ENCODE results near the gene CGNL1.

CGNL1 gene

GRCh38 chr15:57379487-57379886 lies 3.2 kb downstream of the CGNL1 start:
- no peak for TF ChIP-seq CTCF (IDR thresholded peaks at IDR 0.05; ENCODE audit: insufficient read depth, low read length, missing control alignments)
- POLR2A ChIA-PET: no interaction called here
- no peak overlapping the region for H3K4me3 ChIP-seq (ENCODE audit: low read depth, low read length)
- no peak for DNase-seq (ENCODE audit: low read depth, low spot score)
- CTCF ChIA-PET: no interaction called here

- ChIA-PET CTCF (interaction anchor here (1.5 to 2.3 kb wide), 3 partner anchors 9 to 14 kb away, joined by 3 to 9 read pairs (median 5); no protein-coding TSS in a partner anchor), POLR2A (no interaction called here)
- H3K4me3 ChIP-seq (ENCODE audit: low read depth, low read length): no peak overlapping the region
- no peak for TF ChIP-seq CTCF (IDR thresholded peaks at IDR 0.05; ENCODE audit: insufficient read depth, low read length, missing control alignments)
- DNase-seq (ENCODE audit: low read depth, low spot score): no peak
These were observed 4.5 kb downstream of the CGNL1 start for GRCh38 chr15:57380854-57381253.

GRCh38 chr15:57382215-57382614 lies 5.9 kb downstream of the CGNL1 start:
- DNase-seq (ENCODE audit: low read depth, low spot score): no peak
- POLR2A ChIA-PET: no interaction called here
- no peak for TF ChIP-seq CTCF (IDR thresholded peaks at IDR 0.05; ENCODE audit: insufficient read depth, low read length, missing control alignments)
- H3K4me3 ChIP-seq (ENCODE audit: low read depth, low read length): no peak overlapping the region
- CTCF ChIA-PET: interaction anchor here (1.6 to 2.3 kb wide), 3 partner anchors 11 to 41 kb away, joined by 4 to 9 read pairs (median 5); no protein-coding TSS in a partner anchor

DNA sequence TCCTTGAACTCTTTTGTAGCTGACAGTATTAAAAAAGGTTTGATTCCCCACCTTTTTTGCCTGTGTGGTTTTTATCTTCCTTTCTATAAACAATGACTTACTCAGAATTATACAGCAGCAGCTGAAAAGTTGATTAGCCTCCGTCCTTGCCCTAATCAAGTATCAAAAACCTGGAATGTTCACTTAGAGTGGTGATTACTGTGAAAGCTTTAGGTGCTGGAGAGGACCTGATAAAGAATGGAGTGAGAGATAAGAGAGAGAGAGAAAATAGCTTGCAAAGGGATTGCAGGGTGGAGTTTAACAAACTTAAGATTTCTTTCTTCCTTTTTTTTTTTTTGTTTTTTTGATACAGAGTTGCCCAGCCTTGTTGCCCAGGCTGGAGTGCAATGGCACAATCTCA lies 6.7 kb downstream of the CGNL1 start:
- ChIA-PET POLR2A (no interaction called here), CTCF (interaction anchor here (1.6 kb wide), 1 partner anchor 42 kb away, joined by 4 read pairs; no protein-coding TSS in a partner anchor)
- H3K4me3 ChIP-seq (ENCODE audit: low read depth, low read length): no peak overlapping the region
- TF ChIP-seq CTCF (IDR thresholded peaks at IDR 0.05; ENCODE audit: insufficient read depth, low read length, missing control alignments): no peak
- DNase-seq (ENCODE audit: low read depth, low spot score): no peak

GRCh38 chr15:57384024-57384423 lies 7.7 kb downstream of the CGNL1 start:
- H3K4me3 ChIP-seq (ENCODE audit: low read depth, low read length): no peak overlapping the region
- no peak for TF ChIP-seq CTCF (IDR thresholded peaks at IDR 0.05; ENCODE audit: insufficient read depth, low read length, missing control alignments)
- DNase-seq (ENCODE audit: low read depth, low spot score): no peak
- ChIA-PET POLR2A (no interaction called here), CTCF (interaction anchor here (1.2 to 2.7 kb wide), 4 partner anchors 11 to 144 kb away, joined by 4 to 10 read pairs (median 6); no protein-coding TSS in a partner anchor)

DNA sequence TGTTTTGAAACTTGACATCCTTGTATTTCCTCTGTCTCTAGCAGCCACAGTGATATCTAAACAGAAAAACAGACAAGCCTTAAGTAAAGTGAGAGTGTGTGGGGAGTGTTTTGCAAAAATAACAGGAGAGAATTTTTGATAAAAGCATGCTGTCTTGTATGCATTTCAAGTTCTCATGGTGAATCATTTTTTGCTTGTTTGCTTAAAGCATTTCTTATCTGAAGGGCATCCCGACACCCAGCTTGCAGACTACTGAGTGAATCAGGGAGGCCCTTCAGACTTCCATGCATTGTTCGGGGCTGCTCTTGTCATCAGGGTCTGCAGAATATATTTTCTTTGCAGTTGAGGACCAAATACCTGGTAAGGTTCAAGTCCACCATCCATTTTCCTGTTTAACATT lies 8.5 kb downstream of the CGNL1 start:
- H3K4me3 ChIP-seq (ENCODE audit: low read depth, low read length): no peak overlapping the region
- DNase-seq (ENCODE audit: low read depth, low spot score): peak; percentile 33
- POLR2A ChIA-PET: no interaction called here
- TF ChIP-seq CTCF (IDR thresholded peaks at IDR 0.05; ENCODE audit: insufficient read depth, low read length, missing control alignments): no peak
- CTCF ChIA-PET: interaction anchor here (1.0 to 2.7 kb wide), 7 partner anchors 10 to 143 kb away, joined by 3 to 10 read pairs (median 5); no protein-coding TSS in a partner anchor
